ENCODE data around the gene TMEM131.

DNA sequence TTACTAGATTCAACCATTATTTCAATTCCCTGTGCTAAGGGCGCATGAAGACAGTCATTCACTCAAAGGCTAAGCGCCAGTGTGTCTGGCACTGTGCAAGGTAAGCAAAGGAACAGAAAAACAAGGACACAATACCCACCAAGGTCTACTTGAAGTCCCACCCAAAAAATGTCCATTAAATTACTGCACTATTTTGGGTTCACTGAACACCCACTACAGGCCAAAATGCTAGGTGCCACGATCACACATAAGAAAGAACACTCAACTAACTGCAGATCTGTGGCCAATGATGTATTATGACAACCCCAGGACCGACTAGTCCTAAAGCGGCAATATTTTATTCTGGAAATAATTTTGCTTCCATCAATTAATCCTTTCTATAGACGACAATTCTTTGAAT, 1.8 kb downstream of the TMEM131 start:
- no peak for TF ChIP-seq POLR2AphosphoS5 (IDR thresholded peaks at IDR 0.05; ENCODE audit: low read depth)
- TF ChIP-seq, protein P1, sequence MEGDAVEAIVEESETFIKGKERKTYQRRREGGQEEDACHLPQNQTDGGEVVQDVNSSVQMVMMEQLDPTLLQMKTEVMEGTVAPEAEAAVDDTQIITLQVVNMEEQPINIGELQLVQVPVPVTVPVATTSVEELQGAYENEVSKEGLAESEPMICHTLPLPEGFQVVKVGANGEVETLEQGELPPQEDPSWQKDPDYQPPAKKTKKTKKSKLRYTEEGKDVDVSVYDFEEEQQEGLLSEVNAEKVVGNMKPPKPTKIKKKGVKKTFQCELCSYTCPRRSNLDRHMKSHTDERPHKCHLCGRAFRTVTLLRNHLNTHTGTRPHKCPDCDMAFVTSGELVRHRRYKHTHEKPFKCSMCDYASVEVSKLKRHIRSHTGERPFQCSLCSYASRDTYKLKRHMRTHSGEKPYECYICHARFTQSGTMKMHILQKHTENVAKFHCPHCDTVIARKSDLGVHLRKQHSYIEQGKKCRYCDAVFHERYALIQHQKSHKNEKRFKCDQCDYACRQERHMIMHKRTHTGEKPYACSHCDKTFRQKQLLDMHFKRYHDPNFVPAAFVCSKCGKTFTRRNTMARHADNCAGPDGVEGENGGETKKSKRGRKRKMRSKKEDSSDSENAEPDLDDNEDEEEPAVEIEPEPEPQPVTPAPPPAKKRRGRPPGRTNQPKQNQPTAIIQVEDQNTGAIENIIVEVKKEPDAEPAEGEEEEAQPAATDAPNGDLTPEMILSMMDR (IDR thresholded peaks at IDR 0.05; ENCODE audit: insufficient read depth, low read length), result no peak
- TF ChIP-seq, protein P2, sequence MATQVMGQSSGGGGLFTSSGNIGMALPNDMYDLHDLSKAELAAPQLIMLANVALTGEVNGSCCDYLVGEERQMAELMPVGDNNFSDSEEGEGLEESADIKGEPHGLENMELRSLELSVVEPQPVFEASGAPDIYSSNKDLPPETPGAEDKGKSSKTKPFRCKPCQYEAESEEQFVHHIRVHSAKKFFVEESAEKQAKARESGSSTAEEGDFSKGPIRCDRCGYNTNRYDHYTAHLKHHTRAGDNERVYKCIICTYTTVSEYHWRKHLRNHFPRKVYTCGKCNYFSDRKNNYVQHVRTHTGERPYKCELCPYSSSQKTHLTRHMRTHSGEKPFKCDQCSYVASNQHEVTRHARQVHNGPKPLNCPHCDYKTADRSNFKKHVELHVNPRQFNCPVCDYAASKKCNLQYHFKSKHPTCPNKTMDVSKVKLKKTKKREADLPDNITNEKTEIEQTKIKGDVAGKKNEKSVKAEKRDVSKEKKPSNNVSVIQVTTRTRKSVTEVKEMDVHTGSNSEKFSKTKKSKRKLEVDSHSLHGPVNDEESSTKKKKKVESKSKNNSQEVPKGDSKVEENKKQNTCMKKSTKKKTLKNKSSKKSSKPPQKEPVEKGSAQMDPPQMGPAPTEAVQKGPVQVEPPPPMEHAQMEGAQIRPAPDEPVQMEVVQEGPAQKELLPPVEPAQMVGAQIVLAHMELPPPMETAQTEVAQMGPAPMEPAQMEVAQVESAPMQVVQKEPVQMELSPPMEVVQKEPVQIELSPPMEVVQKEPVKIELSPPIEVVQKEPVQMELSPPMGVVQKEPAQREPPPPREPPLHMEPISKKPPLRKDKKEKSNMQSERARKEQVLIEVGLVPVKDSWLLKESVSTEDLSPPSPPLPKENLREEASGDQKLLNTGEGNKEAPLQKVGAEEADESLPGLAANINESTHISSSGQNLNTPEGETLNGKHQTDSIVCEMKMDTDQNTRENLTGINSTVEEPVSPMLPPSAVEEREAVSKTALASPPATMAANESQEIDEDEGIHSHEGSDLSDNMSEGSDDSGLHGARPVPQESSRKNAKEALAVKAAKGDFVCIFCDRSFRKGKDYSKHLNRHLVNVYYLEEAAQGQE (IDR thresholded peaks at IDR 0.05; ENCODE audit: insufficient replicate concordance, low read depth), result no peak
- TF ChIP-seq SPI1 (IDR thresholded peaks at IDR 0.05; ENCODE audit: borderline replicate concordance, low read depth), result no peak
- TF ChIP-seq GABPA (IDR thresholded peaks at IDR 0.05; ENCODE audit: low read depth), result no peak

Measured in HL-60 (cell line).